Left ventricle myocardium superior (tissue), 1 donor: ENCODE results near the gene SCYL2. TPM values are rescaled to one million over a fixed set of nuclear protein-coding genes. Genes with fewer than 3 reads are reported as not detected.

Source experiments
- ATAC-seq: fragments of 200-7000 bp; cut with Tn5 transposase; one replicate; pipeline ENCODE4 v1.9.1; 2020; ENCODE audit warnings: mild to moderate bottlenecking, moderate library complexity
- DNase-seq: peaks from one replicate; pipeline ENCODE4 v3.0.0-alpha.2; 2020
- intact Hi-C: fragments of 100-400 bp; cut with micrococcal nuclease; formaldehyde crosslinking; loops from one replicate; pipeline ENCODE4 v1.11.0; 2022
- total RNA-seq: library from RNA; stranded (reverse); fragmentation: NEBNext Ultra II Directional; extraction: Animal tissue kit (Norgen Biotek cat#: 25700); gene quantifications from one replicate; pipeline ENCODE4 v1.2.1, GENCODE V29; 2021
- donor health status: DM: no; HTN: yes; CAD: no; lungs with severe emphysema.

SCYL2 gene
- total RNA-seq, 1 donor from 2014 or later = 29.7 TPM

DNA sequence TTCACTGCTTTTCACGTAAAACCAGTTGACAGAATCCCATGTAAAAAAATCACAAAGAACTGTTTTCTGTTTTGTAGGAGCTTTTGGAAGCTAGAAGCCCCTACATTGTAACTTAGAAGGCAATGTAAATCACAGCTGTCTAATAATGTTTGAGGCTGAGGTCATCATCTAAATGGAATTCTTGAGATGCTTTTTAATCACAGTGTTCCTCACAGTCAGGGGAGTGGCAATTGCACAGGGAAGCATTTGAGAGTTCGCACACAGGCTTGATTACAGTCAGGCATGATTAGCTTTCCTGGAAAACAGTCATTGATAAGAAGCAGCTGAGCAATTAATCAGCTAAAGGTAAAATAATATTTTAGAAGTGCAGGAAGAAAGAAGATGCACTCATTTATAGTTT is 92.8 kb downstream of the SCYL2 start:
- DNase-seq (no peak), ATAC-seq (no peak)
- intact Hi-C loops = no loop called here

DNA sequence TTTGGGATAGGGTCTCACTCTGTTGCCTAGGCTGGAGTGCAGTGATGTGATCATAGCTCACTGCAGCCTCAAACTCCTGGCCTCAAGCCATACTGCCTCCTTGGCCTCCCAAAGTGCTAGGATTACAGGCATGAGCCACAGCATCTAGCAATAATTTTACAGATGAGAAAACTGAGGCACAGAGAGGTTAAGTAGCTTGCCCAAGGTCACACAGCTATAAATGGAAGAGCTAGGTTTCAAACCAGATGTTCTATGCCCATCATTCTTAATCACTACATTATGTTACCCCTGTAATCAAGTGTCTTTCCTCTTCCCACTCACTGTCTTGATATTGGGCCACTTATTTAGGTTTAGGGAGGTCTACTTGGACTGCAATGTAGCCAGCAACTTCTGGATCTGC is 93.5 kb downstream of the SCYL2 start:
- ATAC-seq = no peak
- intact Hi-C loops = no loop called here
- DNase-seq = no peak

DNA sequence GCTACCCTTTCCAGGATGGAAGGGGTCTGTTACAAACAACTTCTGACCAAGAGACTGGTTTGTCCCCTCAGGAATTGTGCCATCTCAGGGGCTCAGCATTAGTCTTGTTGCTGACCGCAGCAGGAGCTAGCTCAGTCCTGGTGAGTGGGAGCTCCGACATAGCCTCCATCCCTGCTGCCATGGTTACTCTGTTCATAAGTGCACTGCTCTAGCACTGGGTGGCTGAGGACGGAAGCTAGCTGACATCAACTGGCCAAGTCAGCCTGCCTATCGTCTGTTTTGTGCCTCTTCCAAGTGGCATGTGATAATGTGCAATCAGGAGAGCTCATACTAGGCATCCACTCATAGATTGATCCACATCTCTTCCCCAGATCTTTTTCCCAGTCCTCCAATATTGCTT is 97.3 kb downstream of the SCYL2 start:
- ATAC-seq (no peak), DNase-seq (no peak)
- intact Hi-C loops = no loop called here

DNA sequence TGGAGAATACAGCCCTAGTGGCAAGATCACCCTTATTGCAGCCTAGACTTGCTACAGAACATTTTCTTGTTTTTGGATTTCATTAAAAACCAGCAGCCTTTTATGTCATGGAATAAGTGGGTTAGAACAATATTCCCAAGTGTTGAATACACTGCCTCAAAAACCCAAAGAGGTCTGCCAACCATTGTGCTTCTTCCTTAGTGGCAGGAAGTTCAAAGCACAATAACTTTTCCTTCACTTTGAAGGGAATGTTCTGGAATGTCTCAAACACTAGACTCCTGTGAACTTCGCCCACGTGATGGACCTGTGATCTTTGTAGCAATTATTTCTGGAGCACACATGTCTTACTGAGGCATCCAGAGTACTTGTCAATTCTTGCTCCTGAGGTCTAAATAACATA is 98.4 kb downstream of the SCYL2 start:
- ATAC-seq = peak; percentile 50
- DNase-seq = no peak
- intact Hi-C loops = no loop called here

DNA sequence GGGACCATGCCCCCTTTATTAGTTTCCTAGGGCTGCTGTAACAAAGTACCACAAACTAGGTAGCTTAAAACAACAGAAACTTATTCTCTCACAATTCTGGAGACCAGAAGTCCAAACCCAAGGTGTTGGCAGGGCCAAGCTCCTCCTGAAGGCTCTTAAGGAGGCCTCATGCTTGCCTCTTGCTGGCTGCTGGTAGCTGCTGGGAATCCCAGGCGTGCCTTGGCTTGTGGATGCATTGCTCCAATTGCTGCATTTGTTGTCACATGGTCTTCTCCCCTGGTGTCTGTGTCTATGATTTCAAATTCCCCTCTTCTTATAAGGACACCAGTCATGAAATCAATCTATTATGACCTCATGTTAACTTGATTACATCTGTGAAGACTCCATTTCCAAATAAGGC is 101.1 kb downstream of the SCYL2 start:
- intact Hi-C loops = no loop called here
- ATAC-seq (no peak), DNase-seq (no peak)

DNA sequence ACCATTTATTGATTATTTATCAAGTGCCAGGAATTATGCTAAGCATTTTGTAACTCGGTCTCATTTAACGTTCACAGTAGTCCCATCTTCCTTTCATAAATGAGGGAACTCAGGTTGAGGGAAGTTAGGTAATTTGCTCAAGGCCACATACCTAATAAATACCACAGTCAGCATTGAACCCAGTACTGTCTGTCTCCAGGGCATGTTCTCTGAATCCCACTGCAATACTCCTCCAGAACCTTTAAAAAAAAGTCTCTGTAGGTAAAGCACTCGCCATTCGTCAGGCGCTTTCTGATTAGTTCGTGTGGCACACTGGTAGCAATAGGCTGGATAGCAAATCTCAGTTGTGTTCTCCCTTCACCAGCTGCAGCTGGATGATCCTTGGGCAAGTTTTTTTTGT is 104.2 kb downstream of the SCYL2 start:
- ATAC-seq (no peak), DNase-seq (no peak)
- intact Hi-C loops = no loop called here

DNA sequence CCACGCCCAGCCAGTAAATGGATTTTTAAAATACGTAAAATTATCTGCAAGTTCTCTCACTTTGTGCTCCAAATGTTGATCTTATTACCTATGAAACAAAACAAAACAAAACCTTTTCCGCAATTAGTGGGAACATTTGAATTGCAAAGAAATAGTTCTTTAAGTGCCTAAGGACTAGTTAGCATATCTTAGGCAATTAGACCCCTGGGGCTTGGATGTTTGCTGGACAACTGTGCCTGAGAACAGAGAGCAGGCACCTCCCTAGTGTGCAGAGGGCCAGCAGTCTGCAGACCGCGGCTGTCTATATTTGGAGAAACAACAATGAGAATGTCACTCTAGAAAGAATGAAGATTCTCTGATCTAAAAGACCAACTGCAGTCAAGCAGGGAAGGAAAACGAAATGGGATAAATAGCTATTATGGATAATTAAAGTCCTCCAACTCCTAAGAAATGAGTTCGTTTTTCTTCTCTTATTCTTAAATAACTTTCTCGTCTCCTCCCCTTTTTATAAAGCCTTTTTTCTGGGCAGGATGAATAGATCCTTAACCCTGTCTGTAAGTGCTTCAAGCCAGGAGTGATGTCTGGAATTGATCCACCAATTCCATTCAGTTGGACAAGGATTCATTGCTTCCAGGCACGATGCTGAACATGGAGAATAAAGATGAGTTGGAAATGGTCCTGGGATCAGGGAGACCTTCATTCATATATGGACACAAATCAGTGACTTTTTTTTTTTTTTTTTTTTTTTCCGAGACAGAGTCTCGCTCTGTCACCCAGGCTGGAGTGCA is 106.1 kb downstream of the SCYL2 start:
- ATAC-seq = no peak

DNA sequence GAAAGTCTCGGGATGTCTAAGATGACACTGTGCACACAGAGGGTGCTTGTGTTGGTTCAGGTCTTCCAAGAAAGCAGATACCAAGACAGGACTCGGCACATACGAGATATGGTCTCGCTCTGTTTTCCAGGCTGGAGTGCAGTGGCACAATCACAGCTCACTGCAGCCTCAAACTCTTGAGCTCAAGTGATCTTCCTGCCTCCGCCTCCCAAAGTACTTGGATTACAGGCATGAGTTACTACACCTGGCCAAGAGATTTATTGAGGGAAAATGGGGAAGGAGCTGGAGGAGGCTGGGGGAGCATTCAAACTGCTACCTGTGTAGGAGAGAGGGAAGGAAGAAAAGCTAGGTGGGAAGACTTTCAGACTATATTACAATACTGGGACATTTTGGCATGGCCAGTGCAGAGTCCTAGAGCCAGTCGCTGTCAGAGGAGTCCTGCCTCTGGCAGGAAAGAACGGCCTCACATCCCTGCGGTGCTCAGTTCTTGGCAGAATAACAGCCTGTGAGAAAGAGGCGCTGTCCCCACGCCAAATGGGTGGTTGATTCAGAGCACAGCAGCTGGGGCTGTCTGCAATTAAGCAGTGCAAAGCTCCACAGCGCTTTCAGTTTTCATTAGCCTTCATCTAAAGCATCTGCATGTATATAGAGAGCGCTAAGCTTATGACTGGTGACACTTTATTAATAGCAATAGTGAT is 108.2 kb downstream of the SCYL2 start:
- intact Hi-C loops = no loop called here
- ATAC-seq (peak; percentile 98), DNase-seq (peak; percentile 83)

More for the DNA sequence above, 106.1 kb downstream of the SCYL2 start:
- DNase-seq = no peak
- intact Hi-C loops = no loop called here

DNA sequence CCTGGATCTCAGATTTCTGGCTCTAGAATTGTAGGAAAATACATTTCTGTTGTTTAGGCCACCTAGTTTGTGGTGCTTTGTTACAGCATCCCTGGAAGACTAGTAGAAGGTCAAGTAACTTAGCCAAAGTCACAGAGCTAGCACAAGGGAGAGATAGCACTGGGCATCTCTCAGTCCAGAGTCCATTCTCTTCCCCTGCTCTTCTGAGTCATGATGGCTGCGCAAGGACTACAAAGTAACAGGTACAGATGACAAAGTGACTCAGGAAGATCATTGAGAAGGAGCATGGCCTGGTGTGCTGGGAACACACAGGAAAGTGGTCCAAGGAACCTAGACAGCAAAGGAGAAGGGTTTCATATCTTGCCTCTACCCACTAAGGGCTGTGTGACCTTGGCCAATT is 109.2 kb downstream of the SCYL2 start:
- intact Hi-C loops = no loop called here
- DNase-seq (no peak), ATAC-seq (no peak)

DNA sequence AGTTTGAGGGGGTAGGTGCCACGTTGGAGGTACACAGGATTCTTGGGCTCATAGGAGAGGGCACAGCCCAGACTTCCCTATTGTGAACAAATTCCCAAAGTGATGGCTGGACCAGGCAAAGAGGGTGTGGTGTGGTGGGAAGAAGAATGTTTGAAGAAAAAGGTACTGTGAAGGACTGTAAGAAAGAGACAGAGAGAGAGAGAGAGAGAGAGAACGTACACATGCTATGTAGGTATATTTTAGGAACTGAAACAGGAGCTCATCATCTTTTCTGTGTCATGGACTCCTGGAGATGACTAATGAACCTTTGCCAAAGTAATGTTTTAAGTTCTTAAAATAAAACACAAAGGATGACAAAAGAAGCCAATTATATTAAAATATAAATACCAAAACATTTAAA is 114.4 kb downstream of the SCYL2 start:
- intact Hi-C loops = no loop called here
- ATAC-seq = no peak

DNA sequence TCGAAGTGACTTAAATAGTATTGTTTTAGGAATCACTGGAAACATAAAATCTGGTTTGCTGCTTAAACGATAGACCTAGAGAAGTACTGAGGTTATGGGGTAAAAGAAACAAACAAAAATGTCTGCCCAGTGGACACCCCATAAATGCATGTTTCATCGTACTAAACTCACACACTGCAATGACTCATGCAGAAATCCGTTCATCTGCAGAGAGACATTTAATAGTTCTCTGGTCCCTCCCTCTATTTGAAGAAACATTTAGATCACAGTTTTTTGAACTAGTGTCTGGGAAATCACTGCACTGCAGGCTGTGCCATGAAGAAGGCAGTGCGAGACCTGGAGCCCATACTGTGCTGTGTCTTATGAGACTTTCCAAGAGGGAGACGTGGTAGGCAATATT is 115.4 kb downstream of the SCYL2 start:
- intact Hi-C loops = no loop called here
- no peak for DNase-seq

More for the DNA sequence above, 114.4 kb downstream of the SCYL2 start:
- no peak for DNase-seq

DNA sequence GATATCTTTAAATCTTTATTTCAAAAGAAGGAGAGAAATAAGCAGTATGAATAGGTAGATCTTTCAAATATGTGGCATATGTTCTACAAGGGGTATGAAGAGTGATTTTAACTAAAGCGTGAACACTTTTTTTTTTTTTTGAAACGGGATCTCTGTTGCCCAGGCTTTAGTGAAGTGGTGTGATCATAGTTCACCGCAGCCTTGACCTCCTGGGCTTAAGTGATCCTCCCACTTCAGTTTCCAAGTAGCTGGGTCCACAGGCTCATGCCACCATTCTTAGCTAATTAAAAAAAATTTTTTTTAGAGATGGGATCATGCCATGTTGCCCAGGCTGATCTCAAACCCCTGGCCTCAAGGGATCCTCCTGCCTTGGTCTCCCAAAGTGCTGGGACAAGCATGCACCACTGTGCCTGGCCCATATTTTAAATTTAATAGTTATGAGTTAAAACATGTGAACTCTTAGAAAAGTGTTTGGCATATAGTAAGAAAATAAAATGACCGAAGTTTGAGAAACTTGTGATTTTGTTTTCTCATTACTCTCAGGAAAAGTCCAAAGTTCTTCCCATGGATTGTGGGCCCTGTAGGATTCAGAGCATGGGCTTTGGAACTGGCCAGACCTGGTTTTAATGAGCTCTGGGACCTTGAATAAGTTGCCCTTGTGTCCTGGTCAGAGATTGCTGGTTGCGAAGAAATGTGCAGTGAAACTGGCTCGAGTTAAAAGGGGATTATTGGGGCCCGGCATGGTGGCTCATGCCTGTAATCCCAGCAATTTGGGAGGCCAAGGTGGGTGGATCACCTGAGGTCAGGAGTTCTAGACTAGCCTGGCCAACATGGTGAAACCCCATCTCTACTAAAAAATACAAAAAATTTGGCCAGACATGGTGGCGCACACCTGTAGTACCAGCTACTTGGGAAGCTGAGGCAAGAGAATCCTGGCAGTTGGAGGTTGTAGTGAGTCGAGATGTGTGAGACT is 116.9 kb downstream of the SCYL2 start:
- intact Hi-C loops = no loop called here
- no peak for ATAC-seq
- DNase-seq = no peak

More for the DNA sequence above, 115.4 kb downstream of the SCYL2 start:
- no peak for ATAC-seq

DNA sequence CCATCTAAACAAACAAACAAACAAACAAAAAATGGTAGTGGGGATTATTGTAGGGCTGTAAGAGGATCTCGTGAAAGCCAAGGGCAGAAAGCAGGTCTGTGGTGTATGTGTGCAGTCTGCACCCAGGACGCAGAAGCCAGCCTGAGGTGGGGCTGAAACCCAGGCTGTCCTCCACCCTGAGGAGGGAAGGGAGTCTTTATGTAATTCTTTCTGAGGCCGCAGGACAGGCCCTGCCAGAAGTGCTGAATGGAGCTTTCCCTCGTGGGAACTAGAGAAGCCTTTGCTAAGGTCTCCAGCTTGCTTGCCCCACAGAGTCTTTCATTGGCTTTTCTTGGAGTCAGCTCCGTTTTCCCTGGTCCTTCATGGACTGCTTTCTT is 117.6 kb downstream of the SCYL2 start:
- DNase-seq (no peak), ATAC-seq (no peak)
- intact Hi-C loops = no loop called here

DNA sequence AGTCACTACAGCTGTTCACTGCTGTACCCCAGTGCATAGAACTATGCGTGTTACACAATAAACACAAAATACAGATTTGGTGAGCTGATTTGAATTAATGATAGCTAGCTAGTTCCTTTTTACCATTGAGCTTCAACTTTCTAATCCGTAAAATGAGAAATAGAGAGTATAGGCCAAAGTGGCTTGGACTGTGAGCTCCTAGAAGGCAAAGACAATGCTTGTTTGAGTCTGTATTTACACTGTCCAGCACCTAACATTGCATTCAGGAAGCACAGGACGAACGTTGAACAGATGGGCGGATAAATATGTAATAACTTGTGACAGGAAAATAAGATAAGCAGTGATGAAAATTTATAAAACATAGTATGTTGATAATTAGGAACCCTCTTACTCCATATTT is 121.4 kb downstream of the SCYL2 start:
- DNase-seq (no peak), ATAC-seq (no peak)
- intact Hi-C loops = no loop called here

Other genes with a start within 250 kb of the SCYL2 start
- 12.0 TPM for gene BLTP3B, start 124.3 kb upstream of the SCYL2 start, total RNA-seq
- gene ACTR6, start 66.4 kb upstream of the SCYL2 start, total RNA-seq = 23.8 TPM
- 0.40 TPM for gene DEPDC4, start 98 bp upstream of the SCYL2 start, total RNA-seq
- gene SLC17A8, start 89.9 kb downstream of the SCYL2 start, total RNA-seq = not detected
- not detected for gene NR1H4, start 206.7 kb downstream of the SCYL2 start, total RNA-seq